ENCODE data around the gene ELOVL7. TPM values are rescaled to one million over a fixed set of nuclear protein-coding genes. Genes with fewer than 3 reads are reported as not detected.
"Not testable (repeated sequence)": the region's sequence is repeated elsewhere in the genome, so short reads cannot be mapped to it uniquely, and the experiment has no call there.

Gene ELOVL7
- total RNA-seq, 1 experiment from 2014 or later, result 4.4 TPM

DNA sequence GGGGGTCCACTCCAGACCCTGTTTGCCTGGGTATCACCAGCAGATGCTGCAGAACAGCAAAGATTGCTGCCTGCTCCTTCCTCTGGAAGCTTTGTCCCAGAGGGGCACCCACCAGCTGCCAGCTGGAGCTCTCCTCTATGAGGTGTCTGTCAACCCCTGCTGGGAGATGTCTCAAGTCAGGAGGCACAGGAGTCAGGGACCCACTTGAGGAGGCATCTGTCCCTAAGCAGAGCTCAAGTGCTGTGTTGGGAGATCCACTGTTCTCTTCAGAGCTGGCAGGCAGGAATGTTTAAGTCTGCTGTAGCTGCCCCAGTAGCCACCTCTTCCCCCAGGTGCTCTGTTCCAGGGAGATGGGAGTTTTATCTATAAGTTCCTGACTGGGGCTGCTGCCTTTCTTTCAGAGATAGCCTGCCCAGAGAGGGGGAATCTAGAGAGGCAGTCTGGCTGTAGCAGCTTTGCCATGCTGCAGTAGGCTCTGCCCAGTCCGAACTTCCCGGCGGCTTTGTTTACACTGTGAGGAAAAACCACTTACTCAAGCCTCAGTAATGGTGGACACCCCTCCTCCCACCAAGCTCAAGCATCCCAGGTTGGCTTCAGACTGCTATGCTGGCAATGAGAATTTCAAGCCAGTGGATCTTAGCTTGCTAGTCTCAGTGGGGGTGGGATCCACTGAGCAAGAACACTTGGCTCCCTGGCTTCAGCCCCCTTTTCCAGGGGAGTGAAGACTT, 128.7 kb downstream of the ELOVL7 start:
- not testable (repeated sequence) for DNase-seq (ENCODE audit: low read depth)

DNA sequence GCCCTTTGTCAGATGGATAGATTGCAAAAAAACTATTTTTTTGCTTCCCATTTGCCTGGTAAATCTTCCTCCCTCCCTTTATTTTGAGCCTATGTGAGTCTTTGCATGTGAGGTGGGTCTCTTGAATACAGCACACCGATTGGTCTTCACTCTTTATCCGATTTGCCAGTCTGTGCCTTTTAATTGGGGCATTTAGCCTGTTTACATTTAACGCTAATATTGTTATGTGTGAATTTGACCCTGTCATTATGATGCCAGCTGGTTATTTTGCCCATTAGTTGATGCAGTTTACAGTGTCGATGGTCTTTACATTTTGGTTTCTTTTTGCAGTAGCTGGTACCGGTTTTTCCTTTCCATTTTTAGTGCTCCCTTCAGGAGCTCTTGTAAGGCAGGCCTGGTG, 131.1 kb downstream of the ELOVL7 start:
- DNase-seq (ENCODE audit: low read depth), result no peak

DNA sequence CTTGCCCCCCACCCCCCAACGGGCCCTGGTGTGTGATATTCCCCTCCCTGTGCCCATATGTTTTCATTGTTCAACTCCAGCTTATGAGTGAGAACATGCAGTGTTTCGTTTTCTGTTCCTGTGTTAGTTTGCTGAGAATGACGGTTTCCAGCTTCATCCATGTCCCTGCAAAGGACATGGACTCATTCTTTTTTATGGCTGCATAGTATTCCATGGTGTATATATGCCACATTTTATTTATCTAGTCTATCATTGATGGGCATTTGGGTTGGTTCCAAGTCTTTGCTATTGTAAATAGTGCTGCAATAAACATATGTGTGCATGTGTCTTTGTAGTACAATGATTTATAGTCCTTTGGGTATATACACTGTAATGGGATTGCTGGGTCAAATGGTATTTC, 132.2 kb downstream of the ELOVL7 start:
- not testable (repeated sequence) for DNase-seq (ENCODE audit: low read depth)

DNA sequence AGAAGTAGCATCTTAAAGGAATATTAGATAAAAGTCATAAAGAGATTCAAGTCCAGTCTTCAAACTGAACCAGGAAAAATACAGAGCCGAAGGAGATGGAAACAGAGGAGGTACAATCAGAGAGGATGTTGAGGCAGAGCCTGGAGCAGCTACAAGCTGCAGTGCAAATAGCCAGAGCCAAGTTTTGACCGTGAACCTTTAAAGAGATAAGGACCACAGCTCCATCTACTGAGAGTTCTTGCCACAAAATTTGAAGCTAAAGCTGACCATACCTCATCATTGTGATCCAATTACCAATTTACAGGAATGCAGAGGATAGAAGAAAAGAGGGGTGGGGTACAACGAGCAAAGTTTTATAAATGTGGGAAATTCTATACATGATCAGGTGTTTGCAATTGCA, 133.7 kb downstream of the ELOVL7 start:
- no peak for DNase-seq (ENCODE audit: low read depth)

DNA sequence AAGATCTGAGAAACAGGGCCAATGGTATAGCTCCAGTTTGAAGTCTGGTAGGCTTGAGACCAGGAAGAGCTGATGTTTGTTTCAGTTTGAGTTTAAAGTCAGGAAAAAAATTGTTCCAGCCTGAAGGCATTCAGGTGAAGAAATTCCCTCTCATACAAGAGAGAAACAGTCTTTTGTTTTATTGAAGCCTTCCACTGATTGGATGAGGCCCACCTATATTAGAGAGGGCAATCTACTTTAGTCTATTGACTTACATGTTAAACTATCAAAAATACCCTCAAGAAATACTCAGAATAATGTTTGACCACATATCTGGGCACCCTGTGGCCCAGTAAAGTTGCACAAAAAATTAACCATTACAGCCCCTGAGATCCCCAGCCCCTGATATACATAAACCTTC, 138.9 kb downstream of the ELOVL7 start:
- DNase-seq (ENCODE audit: low read depth), result no peak

DNA sequence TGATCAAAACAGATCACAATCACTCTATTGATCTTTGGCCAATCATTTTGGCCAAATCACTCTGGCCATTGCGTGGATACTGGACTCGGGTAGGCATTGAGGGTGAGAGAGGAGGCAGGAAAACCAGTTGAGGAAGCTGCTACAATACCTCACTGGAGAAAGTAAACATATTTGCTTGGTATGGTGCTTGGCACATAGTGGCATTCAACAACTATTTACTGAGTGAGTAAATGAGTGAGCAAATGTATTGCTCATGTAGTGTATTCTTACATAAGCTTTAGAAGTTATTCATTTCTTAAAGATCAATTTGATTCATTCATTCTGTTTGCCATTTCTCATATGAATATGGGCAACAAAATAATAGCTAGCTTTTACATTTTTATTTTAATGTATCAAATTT, 140.1 kb downstream of the ELOVL7 start:
- DNase-seq (ENCODE audit: low read depth), result no peak

Other genes with a start within 250 kb of the ELOVL7 start
- 24.9 and 25.4 TPM in 2 replicates for gene DEPDC1B, start 144.1 kb downstream of the ELOVL7 start, total RNA-seq (2014; rRNA removed; shearing (Covaris generic))
- gene ERCC8, start 100.8 kb upstream of the ELOVL7 start, total RNA-seq (2014; rRNA removed; shearing (Covaris generic)), result 9.2 and 12.0 TPM in 2 replicates
- gene NDUFAF2, start 100.9 kb upstream of the ELOVL7 start, total RNA-seq (2014; rRNA removed; shearing (Covaris generic)), result 45.8 and 51.9 TPM in 2 replicates

All from HT1080 (cell line).